Stimulated activated CD8-positive, alpha-beta memory T cell treated with anti-CD3 and anti-CD28 coated beads, Interleukin-12 subunit alpha, Interleukin-12 subunit beta, amount 100 ng/mL, for 1 hour (primary cell): Measurements from ENCODE around the gene OSBPL3.

Experiments used
- DNase-seq: peaks from one replicate; pipeline ENCODE4 v3.0.0-alpha.2; 2020; ENCODE audit warnings: low read depth

The OSBPL3 gene

DNA sequence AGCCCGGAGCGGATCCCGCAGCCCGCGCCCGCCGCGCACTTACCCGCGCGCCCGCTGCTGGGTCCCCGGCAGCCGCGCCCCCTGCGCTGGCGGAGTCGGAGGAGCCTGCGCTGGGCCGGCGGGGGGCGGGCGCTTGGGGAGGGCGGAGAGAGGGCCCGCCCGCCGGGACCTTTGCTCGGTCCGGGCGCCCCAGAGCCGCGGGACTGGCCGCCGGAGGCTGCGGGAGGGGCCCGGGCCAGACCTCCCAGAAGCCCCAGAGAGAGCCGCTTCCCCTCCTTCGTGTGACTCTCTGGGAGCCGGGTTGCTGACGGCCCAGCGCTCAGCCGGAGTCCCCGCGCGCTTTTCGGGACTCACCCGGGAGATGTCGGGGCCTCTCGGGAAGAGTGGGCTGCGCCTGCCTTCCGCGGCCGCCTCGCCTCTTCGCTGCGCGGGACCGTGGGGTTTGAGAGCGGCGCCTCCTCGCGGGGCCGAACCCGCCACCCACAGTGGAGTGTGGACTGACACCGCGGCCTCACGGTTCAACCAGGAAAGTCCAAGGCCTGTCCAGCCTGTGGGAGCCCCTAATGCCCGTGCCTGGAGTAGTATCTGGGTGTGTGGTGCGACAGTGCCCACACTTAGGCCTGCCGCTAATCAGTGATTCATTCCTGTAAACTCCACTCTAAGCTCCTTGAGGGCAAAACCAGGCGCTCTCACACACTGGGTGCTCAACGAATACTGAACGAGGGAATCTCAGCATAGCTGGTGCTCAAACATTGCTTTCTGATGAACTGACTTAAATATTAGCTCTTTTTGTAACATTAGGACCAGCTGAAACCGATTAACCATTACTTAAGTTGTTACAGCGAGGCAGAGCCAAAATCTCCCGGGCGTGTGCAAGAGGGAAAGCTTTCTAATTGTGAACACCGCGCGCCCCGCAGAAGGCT is 222.4 kb downstream of the OSBPL3 start, which contains the start of gene GSDME:
GSDME (minus strand) TSS at position 112 of the 923 bp plus-strand sequence. CDS start 7,690 bp downstream, outside the sequence.
- DNase-seq, result no peak

DNA sequence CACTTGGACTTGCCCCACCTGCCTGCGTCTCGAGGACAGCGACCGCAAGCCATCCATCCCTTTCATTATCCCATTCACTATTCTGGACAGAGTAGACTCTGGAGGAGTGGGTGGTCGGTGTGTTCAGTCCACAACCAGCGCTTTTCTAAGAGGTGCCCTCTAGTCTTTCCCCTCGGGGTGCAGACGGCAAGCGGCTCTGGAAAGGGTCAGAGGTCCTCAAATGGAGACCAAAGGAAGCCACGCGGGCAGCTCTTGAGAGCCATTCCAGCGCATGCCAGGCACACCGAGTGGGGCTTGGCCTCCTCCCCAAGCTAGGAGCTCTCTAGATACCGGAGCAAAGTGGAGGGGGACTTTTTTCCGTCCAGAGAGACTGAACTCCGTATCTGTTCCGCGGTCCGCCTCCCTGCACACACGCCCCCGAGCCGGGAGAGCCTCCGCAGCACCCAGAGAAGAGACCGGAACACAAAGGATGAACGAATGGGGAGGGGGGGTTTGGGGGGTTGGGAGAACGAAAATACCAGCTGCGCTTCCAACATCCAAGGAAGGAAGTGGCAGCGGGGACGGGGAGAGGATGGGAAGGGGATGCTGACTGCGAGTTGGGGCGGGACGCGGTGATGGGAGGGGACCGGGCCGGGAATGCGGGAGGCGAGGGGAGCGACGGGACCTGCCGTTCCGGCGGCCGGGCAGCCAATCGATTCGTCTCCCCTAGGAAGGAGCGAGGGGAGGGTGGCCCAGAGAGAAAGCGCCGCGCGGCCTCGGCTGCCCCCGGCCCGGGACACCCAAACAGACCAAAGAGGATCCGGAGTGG is 223.2 kb downstream of the OSBPL3 start:
- DNase-seq, result no peak

DNA sequence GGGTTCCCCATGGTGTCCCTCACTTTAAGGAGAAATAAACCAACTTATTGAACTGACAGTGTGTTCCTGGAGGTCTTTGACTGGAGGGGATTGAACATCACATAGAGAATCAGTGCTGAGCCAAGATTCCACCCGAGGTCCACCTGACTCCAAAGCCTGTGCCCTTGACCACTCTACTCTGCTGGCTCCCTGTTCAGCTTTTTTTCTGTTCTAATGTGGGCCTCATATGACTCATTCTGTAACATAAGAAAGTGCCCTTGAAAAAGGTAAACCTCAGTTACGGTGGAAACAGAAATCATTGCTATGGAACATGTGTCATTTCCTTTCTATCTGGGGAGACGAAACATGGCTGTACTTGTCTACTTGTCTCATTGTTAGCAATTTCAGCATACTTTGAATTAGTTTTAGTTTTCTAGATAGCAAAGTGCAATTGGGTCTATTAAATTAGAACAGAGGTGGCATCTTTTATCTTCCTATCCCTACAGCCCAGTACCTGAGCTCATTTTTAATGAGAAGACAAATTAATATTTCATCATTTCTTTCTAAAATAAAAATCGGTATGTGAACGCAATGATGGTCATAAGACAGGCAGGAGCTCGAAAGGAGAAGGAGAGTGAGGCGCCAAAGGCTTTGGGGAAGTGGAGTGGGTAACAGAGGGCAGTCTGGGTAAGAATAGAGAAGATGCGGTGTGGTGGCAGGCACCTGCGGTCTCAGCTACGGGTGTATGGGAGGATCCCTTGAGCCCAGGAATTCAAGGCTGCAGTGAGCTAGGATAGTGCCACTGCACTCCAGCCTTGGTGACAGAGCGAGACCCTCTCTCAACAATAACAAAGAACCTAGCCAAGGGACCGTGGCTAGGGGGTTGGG is 224.2 kb downstream of the OSBPL3 start:
- DNase-seq, result no peak

DNA sequence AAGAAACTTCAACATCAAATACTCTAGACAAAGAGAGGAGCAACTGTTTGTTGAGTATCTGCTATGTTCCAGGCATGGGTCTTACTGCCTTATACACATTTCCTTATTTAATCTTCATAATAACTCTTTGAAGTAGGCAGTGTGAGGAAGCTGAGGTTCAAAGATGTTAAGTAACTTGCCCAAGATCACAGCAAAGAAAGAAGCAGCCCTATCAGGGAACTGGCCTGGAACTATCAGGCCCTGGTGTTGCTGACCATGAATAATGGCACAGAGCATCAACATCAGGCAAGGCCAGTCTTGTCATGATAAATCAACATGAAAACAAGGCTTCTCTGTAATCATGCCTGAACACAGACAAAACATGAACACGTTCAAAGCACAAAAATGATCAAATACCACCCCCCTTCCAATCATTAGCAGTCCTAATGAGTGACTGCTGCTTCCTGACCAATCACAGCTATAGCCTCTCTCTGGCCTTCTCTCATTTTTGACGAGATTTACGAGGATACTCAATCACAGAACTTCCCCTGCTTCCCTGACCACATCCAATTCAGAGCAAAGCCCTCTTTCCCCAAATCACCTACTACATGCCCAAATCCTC is 225.0 kb downstream of the OSBPL3 start:
- no peak for DNase-seq

DNA sequence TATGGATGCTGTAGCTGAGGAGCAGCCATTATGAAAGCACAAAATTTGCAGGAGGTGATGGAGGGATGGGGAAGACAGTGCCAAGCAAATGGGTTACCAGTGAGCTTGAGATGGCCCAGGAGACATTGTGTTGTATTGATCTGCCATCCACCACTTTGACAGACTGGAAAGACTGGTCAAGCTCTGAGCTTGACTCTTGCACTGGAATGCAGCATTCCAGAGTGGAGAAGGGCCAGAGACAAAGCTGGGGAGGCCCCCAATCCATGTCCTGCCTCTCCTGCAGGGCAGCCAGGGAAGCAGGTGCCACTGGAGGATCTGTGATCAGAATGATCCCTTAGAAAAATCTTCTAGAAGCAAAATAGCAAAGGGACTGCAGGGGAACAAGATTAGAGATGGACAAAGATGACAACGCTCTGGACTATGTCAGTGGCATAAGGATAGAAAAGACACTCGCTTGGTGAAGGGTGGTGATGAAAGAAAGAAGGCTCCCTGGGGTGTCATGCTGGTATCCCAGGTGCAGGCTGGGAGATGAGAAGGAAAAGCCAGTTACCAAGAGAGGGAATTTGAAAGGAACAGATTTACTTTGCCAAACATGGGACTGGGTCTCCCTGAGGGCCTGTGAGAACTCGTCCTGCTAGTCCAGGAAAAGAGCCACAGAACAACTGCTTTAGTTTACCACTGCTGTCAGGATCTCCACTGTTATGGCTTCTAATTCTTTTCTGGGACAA is 227.7 kb downstream of the OSBPL3 start:
- no peak for DNase-seq

DNA sequence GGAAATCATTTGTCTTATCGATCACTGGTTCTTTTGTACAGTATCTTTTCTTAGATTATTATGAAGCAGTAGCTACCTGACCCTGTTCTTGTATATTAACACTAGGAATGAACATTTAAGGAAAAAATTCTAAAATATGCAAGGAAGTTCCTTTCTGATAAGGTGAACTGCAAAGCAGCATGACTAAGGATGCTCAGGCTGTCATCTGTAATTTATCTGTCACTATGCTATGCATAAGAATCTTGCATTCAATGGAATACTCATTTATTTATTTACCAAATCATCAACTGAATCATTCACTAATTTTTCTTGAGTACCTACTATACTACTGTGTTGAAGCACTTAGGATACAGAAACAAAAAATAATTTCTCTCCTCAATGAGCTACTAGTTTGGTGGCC is 228.5 kb downstream of the OSBPL3 start:
- DNase-seq, result no peak

DNA sequence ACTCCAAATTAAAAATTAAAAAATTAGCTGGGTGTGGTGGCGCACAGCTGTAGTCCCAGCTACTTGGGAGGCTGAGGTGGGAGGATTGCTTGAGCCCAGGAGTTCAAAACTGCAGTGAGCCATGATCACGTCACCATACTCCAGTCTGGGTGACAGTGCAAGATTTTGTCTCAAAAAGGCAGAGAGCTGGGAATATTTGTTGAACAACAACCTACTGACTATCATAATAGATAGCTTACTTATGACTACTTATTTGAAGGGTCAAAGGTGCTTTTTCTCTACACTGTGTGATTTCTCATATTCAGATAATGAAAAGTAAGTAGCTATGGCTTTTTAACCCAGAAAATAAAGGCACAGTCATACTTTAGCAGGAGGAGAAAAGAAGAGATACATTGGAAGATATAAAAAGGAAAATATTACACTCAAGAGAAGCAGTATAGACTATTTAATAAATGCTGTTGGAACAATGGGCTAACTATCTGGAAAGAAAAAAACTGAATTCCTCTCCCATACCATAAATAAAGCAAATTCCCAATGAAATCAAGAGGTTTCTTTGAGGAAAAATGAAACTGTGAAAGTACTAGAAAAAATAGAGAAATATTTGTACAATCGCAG is 229.4 kb downstream of the OSBPL3 start:
- no peak for DNase-seq

DNA sequence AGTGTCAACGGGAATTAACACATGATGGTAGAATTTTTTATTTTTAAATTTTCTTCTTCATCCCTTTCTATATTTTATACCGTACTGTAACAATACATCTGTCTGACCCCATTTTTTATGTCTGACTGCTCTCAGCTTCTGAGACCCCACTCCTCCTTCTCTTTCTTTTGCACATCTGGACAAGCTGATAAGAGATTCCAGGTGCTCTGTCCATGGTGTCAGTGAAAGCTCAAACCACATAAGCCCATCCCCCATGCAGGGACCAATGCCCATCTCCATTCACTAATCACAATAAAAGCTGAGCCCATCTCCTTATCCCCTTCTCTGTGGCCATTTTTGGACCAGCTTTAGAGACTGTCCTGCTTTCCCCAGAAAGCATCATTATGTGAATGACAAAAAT is 231.5 kb downstream of the OSBPL3 start:
- DNase-seq, result no peak
